WERI-Rb-1 (cell line): ENCODE results near the gene COX19.

ENCODE experiments used
- DNase-seq: peaks from one replicate; pipeline ENCODE4 v3.0.0-alpha.2; 2020
- H3K27ac ChIP-seq: fragments of 250-450 bp; sonication (Bioruptor Pico); 2 replicates; pipeline ENCODE4 v1.5.1; 2020; ENCODE audit warnings: mild to moderate bottlenecking, moderate library complexity
- H3K27me3 ChIP-seq: fragments of 250-450 bp; sonication (Bioruptor Pico); 2 replicates; pipeline ENCODE4 v1.5.1; 2021; ENCODE audit warnings: mild to moderate bottlenecking, low read depth, moderate library complexity; ENCODE audit not compliant: insufficient read depth, severe bottlenecking
- H3K36me3 ChIP-seq: fragments of 250-450 bp; sonication (Bioruptor Pico); 2 replicates; pipeline ENCODE4 v1.5.1; 2020; ENCODE audit warnings: mild to moderate bottlenecking, moderate library complexity
- H3K4me3 ChIP-seq: 2 replicates; pipeline ENCODE4 v1.5.1; 2011; ENCODE audit warnings: low read depth, mild to moderate bottlenecking, control low read depth, low read length
- H3K9me3 ChIP-seq: fragments of 250-450 bp; sonication (Bioruptor Pico); 2 replicates; pipeline ENCODE4 v1.5.1; 2021; ENCODE audit warnings: mild to moderate bottlenecking, moderate library complexity; ENCODE audit not compliant: severe bottlenecking
- CTCF ChIP-seq: IDR thresholded peaks from 2 replicates; pipeline ENCODE4 v1.5.1; 2011; ENCODE audit warnings: low read depth, mild to moderate bottlenecking, control low read depth, inconsistent platforms, low read length

Gene COX19

GRCh38 chr7:953547-954327, 21.6 kb downstream of the COX19 start:
- Histone ChIP-seq H3K36me3 (no peaks in the 10 kb centered on the region), H3K9me3 (no peaks in the 10 kb centered on the region), H3K27me3 (peaks cover 4% of the 10 kb centered on the region), H3K27ac (no peak overlapping the region), H3K4me3 (peak overlapping the region; percentile 48)
- TF ChIP-seq CTCF, result no peak
- DNase-seq, result peak; percentile 54

GRCh38 chr7:952548-953441, 22.6 kb downstream of the COX19 start:
- no peak for TF ChIP-seq CTCF
- no peak for DNase-seq

GRCh38 chr7:951881-952547, 23.3 kb downstream of the COX19 start:
- no peak for DNase-seq
- no peak overlapping the region for H3K4me3 ChIP-seq
- no peak for TF ChIP-seq CTCF
- H3K36me3 ChIP-seq, result no peaks in the 10 kb centered on the region
- H3K27ac ChIP-seq, result no peak overlapping the region
- peaks cover 4% of the 10 kb centered on the region for H3K27me3 ChIP-seq
- no peaks in the 10 kb centered on the region for H3K9me3 ChIP-seq

More at GRCh38 chr7:952548-953441, 22.6 kb downstream of the COX19 start:
- Histone ChIP-seq H3K9me3 (no peaks in the 10 kb centered on the region), H3K4me3 (no peak overlapping the region), H3K36me3 (no peaks in the 10 kb centered on the region), H3K27ac (no peak overlapping the region), H3K27me3 (peaks cover 4% of the 10 kb centered on the region)

GRCh38 chr7:949021-949934, 26.1 kb downstream of the COX19 start:
- Histone ChIP-seq H3K36me3 (no peaks in the 10 kb centered on the region), H3K27ac (no peak overlapping the region), H3K9me3 (no peaks in the 10 kb centered on the region), H3K27me3 (peaks cover 4% of the 10 kb centered on the region), H3K4me3 (no peak overlapping the region)
- TF ChIP-seq CTCF, result no peak
- DNase-seq, result no peak
